ENCODE data around the gene DCDC2B.

The DCDC2B gene

GRCh38 chr1:32182060-32182459 lies 26.8 kb upstream of the DCDC2B start:
- Histone ChIP-seq H3K4me3 (ENCODE audit: control insufficient read depth in 1 of 7, extremely low read depth in 1 of 7, insufficient read depth in 4 of 7, low read depth in 2 of 7, low read length in 6 of 7) (no peak overlapping the region), H3K27ac (ENCODE audit: insufficient read depth in 1 of 2, low read depth in 1 of 2, low read length in 2 of 2, poor library complexity in 1 of 2, severe bottlenecking in 2 of 2) (no peak overlapping the region), H3K36me3 (ENCODE audit: control insufficient read depth in 4 of 4, insufficient read depth in 4 of 4, low read length in 3 of 4) (peaks cover 12 to 52% (median 31%) of the 10 kb centered on the region in 4 experiments), H3K9me3 (ENCODE audit: control extremely low read depth in 1 of 5, control insufficient read depth in 4 of 5, insufficient read depth in 2 of 5, low read depth in 1 of 5, low read length in 4 of 5) (no peaks in the 10 kb centered on the region), H3K27me3 (replicated peaks in 2 of 5; ENCODE audit: control insufficient read depth in 4 of 5, insufficient read depth in 5 of 5, low read length in 4 of 5) (no peaks in the 10 kb centered on the region), H3K4me1 (ENCODE audit: control extremely low read depth in 1 of 4, control insufficient read depth in 4 of 4, insufficient read depth in 4 of 4, low read length in 3 of 4) (peaks cover 0 to 48% (median 35%) of the 10 kb centered on the region in 4 experiments)
- CTCF ChIA-PET = interaction anchor here (1.1 to 1.4 kb wide), 4 partner anchors 8 to 34 kb away, joined by 3 to 4 read pairs (median 3); no protein-coding TSS in a partner anchor
- DNase-seq = no peak
- WGBS (ENCODE audit: insufficient coverage) = 98% methylated on average over 5 of the region's 6 CpGs
- POLR2A ChIA-PET = no interaction called here

- Histone ChIP-seq H3K4me1 (ENCODE audit: control extremely low read depth in 1 of 4, control insufficient read depth in 4 of 4, insufficient read depth in 4 of 4, low read length in 3 of 4) (peaks cover 0 to 39% (median 26%) of the 10 kb centered on the region in 4 experiments), H3K9me3 (ENCODE audit: control extremely low read depth in 1 of 5, control insufficient read depth in 4 of 5, insufficient read depth in 2 of 5, low read depth in 1 of 5, low read length in 4 of 5) (no peaks in the 10 kb centered on the region), H3K4me3 (ENCODE audit: control insufficient read depth in 1 of 7, extremely low read depth in 1 of 7, insufficient read depth in 4 of 7, low read depth in 2 of 7, low read length in 6 of 7) (no peak overlapping the region), H3K36me3 (ENCODE audit: control insufficient read depth in 4 of 4, insufficient read depth in 4 of 4, low read length in 3 of 4) (peaks cover 19 to 77% (median 55%) of the 10 kb centered on the region in 4 experiments), H3K27ac (ENCODE audit: insufficient read depth in 1 of 2, low read depth in 1 of 2, low read length in 2 of 2, poor library complexity in 1 of 2, severe bottlenecking in 2 of 2) (no peak overlapping the region), H3K27me3 (replicated peaks in 2 of 5; ENCODE audit: control insufficient read depth in 4 of 5, insufficient read depth in 5 of 5, low read length in 4 of 5) (no peaks in the 10 kb centered on the region)
- peak in 2 of 3 donors; percentile 48 to 49 for DNase-seq
- ChIA-PET POLR2A (interaction anchor here (1.0 kb wide), 1 partner anchor 8 kb away, joined by 3 read pairs; no protein-coding TSS in a partner anchor), CTCF (interaction anchor here (0.5 to 2.5 kb wide), 6 partner anchors 9 to 97 kb away, joined by 3 to 9 read pairs (median 3); no protein-coding TSS in a partner anchor)
Observed at GRCh38 chr1:32184650-32185049, 24.2 kb upstream of the DCDC2B start.

GRCh38 chr1:32186077-32186476 lies 22.8 kb upstream of the DCDC2B start:
- Histone ChIP-seq H3K36me3 (ENCODE audit: control insufficient read depth in 4 of 4, insufficient read depth in 4 of 4, low read length in 3 of 4) (peaks cover 21 to 82% (median 64%) of the 10 kb centered on the region in 4 experiments), H3K27ac (ENCODE audit: insufficient read depth in 1 of 2, low read depth in 1 of 2, low read length in 2 of 2, poor library complexity in 1 of 2, severe bottlenecking in 2 of 2) (no peak overlapping the region), H3K4me1 (ENCODE audit: control extremely low read depth in 1 of 4, control insufficient read depth in 4 of 4, insufficient read depth in 4 of 4, low read length in 3 of 4) (peaks cover 0 to 25% (median 15%) of the 10 kb centered on the region in 4 experiments), H3K27me3 (replicated peaks in 2 of 5; ENCODE audit: control insufficient read depth in 4 of 5, insufficient read depth in 5 of 5, low read length in 4 of 5) (no peaks in the 10 kb centered on the region), H3K9me3 (ENCODE audit: control extremely low read depth in 1 of 5, control insufficient read depth in 4 of 5, insufficient read depth in 2 of 5, low read depth in 1 of 5, low read length in 4 of 5) (no peaks in the 10 kb centered on the region), H3K4me3 (ENCODE audit: control insufficient read depth in 1 of 7, extremely low read depth in 1 of 7, insufficient read depth in 4 of 7, low read depth in 2 of 7, low read length in 6 of 7) (no peak overlapping the region)
- 94% methylated on average over 2 of the region's 2 CpGs for WGBS (ENCODE audit: insufficient coverage)
- DNase-seq = no peak
- ChIA-PET POLR2A (no interaction called here), CTCF (interaction anchor here (2.5 kb wide), 1 partner anchor 11 kb away, joined by 9 read pairs; no protein-coding TSS in a partner anchor)

GRCh38 chr1:32186491-32186890 lies 22.4 kb upstream of the DCDC2B start:
- DNase-seq = no peak
- H3K4me1 ChIP-seq (ENCODE audit: control extremely low read depth in 1 of 4, control insufficient read depth in 4 of 4, insufficient read depth in 4 of 4, low read length in 3 of 4) = peaks cover 0 to 21% (median 11%) of the 10 kb centered on the region in 4 experiments
- POLR2A ChIA-PET = no interaction called here
- no peaks in the 10 kb centered on the region for H3K27me3 ChIP-seq (replicated peaks in 2 of 5; ENCODE audit: control insufficient read depth in 4 of 5, insufficient read depth in 5 of 5, low read length in 4 of 5)
- no peak overlapping the region for H3K4me3 ChIP-seq (ENCODE audit: control insufficient read depth in 1 of 7, extremely low read depth in 1 of 7, insufficient read depth in 4 of 7, low read depth in 2 of 7, low read length in 6 of 7)
- no peak overlapping the region for H3K27ac ChIP-seq (ENCODE audit: insufficient read depth in 1 of 2, low read depth in 1 of 2, low read length in 2 of 2, poor library complexity in 1 of 2, severe bottlenecking in 2 of 2)
- 100% methylated on average over 1 of the region's 2 CpGs for WGBS (ENCODE audit: insufficient coverage)
- H3K36me3 ChIP-seq (ENCODE audit: control insufficient read depth in 4 of 4, insufficient read depth in 4 of 4, low read length in 3 of 4) = peaks cover 21 to 82% (median 64%) of the 10 kb centered on the region in 4 experiments
- CTCF ChIA-PET = interaction anchor here (2.5 kb wide), 1 partner anchor 10 kb away, joined by 9 read pairs; no protein-coding TSS in a partner anchor
- no peaks in the 10 kb centered on the region for H3K9me3 ChIP-seq (ENCODE audit: control extremely low read depth in 1 of 5, control insufficient read depth in 4 of 5, insufficient read depth in 2 of 5, low read depth in 1 of 5, low read length in 4 of 5)

DNA sequence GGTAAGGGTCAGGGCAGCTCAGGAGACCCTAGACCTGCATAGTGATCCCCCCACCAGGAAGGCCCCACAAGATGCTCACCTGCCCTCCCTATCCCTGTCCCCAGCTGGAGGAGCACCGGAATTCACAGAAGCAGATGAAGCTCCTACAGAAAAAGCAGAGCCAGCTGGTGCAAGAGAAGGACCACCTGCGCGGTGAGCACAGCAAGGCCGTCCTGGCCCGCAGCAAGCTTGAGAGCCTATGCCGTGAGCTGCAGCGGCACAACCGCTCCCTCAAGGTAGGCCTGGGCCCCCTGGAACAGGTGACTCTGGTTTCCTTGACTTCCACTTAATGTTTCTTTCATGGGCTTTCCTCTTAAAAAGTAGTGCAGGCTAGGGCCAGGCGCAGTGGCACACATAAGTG lies 21.0 kb upstream of the DCDC2B start:
- 97% methylated on average over 9 of the region's 9 CpGs for WGBS (ENCODE audit: insufficient coverage)
- CTCF ChIA-PET = no interaction called here
- H3K36me3 ChIP-seq (ENCODE audit: control insufficient read depth in 4 of 4, insufficient read depth in 4 of 4, low read length in 3 of 4) = peaks cover 25 to 85% (median 69%) of the 10 kb centered on the region in 4 experiments

DNA sequence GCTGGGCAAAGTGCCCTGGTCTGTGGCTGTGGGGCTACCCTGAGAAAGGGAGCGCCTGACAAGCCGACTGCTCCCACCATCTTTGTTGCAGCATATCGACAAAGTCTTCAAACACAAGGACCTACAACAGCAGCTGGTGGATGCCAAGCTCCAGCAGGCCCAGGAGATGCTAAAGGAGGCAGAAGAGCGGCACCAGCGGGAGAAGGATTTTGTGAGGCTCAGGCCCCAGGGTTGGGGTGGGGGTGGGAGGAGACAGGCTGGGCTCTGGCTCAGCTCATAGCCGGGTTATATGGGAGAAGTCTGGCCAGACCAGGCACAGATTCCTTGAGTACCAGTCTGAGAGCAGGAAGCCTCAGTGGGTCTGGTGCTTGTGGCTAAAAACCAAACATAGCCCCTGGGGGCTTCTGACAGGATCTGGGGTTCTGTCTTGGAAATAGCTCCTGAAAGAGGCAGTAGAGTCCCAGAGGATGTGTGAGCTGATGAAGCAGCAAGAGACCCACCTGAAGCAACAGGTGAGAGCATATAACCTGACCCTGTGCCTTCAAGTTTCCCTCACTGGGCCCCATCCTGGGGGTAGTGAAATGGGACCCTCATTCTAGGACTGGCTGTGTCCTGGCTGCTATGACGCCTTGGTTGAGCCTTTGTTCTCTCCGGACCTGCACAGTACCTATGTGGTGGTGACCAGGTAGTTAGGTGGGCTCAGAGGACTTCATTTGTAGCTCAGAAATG lies 16.5 kb upstream of the DCDC2B start:
- Histone ChIP-seq H3K4me3 (ENCODE audit: control insufficient read depth in 1 of 7, extremely low read depth in 1 of 7, insufficient read depth in 4 of 7, low read depth in 2 of 7, low read length in 6 of 7) (no peak overlapping the region), H3K9me3 (ENCODE audit: control extremely low read depth in 1 of 5, control insufficient read depth in 4 of 5, insufficient read depth in 2 of 5, low read depth in 1 of 5, low read length in 4 of 5) (no peaks in the 10 kb centered on the region), H3K27me3 (replicated peaks in 2 of 5; ENCODE audit: control insufficient read depth in 4 of 5, insufficient read depth in 5 of 5, low read length in 4 of 5) (no peaks in the 10 kb centered on the region), H3K36me3 (ENCODE audit: control insufficient read depth in 4 of 4, insufficient read depth in 4 of 4, low read length in 3 of 4) (peaks cover 18 to 97% (median 87%) of the 10 kb centered on the region in 4 experiments), H3K27ac (ENCODE audit: insufficient read depth in 1 of 2, low read depth in 1 of 2, low read length in 2 of 2, poor library complexity in 1 of 2, severe bottlenecking in 2 of 2) (no peak overlapping the region), H3K4me1 (ENCODE audit: control extremely low read depth in 1 of 4, control insufficient read depth in 4 of 4, insufficient read depth in 4 of 4, low read length in 3 of 4) (peaks cover 0 to 16% (median 11%) of the 10 kb centered on the region in 4 experiments)
- POLR2A ChIA-PET = interaction anchor here (0.6 to 0.8 kb wide), 2 partner anchors 8 to 25 kb away, joined by 3 read pairs; no protein-coding TSS in a partner anchor
- no peak for DNase-seq
- WGBS (ENCODE audit: insufficient coverage) = 97% methylated on average over 7 of the region's 8 CpGs
- CTCF ChIA-PET = interaction anchor here (0.9 to 2.2 kb wide), 3 partner anchors 9 to 20 kb away, joined by 3 to 8 read pairs (median 4); partner anchors contain the start of gene CCDC28B

More for the DNA sequence above, 21.0 kb upstream of the DCDC2B start:
- Histone ChIP-seq H3K4me1 (ENCODE audit: control extremely low read depth in 1 of 4, control insufficient read depth in 4 of 4, insufficient read depth in 4 of 4, low read length in 3 of 4) (peaks cover 0 to 15% (median 7%) of the 10 kb centered on the region in 4 experiments), H3K9me3 (ENCODE audit: control extremely low read depth in 1 of 5, control insufficient read depth in 4 of 5, insufficient read depth in 2 of 5, low read depth in 1 of 5, low read length in 4 of 5) (no peaks in the 10 kb centered on the region), H3K27ac (ENCODE audit: insufficient read depth in 1 of 2, low read depth in 1 of 2, low read length in 2 of 2, poor library complexity in 1 of 2, severe bottlenecking in 2 of 2) (no peak overlapping the region), H3K4me3 (ENCODE audit: control insufficient read depth in 1 of 7, extremely low read depth in 1 of 7, insufficient read depth in 4 of 7, low read depth in 2 of 7, low read length in 6 of 7) (no peak overlapping the region), H3K27me3 (replicated peaks in 2 of 5; ENCODE audit: control insufficient read depth in 4 of 5, insufficient read depth in 5 of 5, low read length in 4 of 5) (no peaks in the 10 kb centered on the region)
- DNase-seq = no peak
- POLR2A ChIA-PET = interaction anchor here (0.8 kb wide), 1 partner anchor 13 kb away, joined by 3 read pairs; the partner anchor contains the start of gene CCDC28B

GRCh38 chr1:32194984-32195383 lies 13.9 kb upstream of the DCDC2B start:
- Histone ChIP-seq H3K4me3 (ENCODE audit: control insufficient read depth in 1 of 7, extremely low read depth in 1 of 7, insufficient read depth in 4 of 7, low read depth in 2 of 7, low read length in 6 of 7) (no peak overlapping the region), H3K36me3 (ENCODE audit: control insufficient read depth in 4 of 4, insufficient read depth in 4 of 4, low read length in 3 of 4) (peaks cover 9 to 84% (median 73%) of the 10 kb centered on the region in 4 experiments), H3K27ac (ENCODE audit: insufficient read depth in 1 of 2, low read depth in 1 of 2, low read length in 2 of 2, poor library complexity in 1 of 2, severe bottlenecking in 2 of 2) (no peak overlapping the region), H3K9me3 (ENCODE audit: control extremely low read depth in 1 of 5, control insufficient read depth in 4 of 5, insufficient read depth in 2 of 5, low read depth in 1 of 5, low read length in 4 of 5) (no peaks in the 10 kb centered on the region), H3K27me3 (replicated peaks in 2 of 5; ENCODE audit: control insufficient read depth in 4 of 5, insufficient read depth in 5 of 5, low read length in 4 of 5) (no peaks in the 10 kb centered on the region), H3K4me1 (ENCODE audit: control extremely low read depth in 1 of 4, control insufficient read depth in 4 of 4, insufficient read depth in 4 of 4, low read length in 3 of 4) (peaks cover 0 to 21% (median 14%) of the 10 kb centered on the region in 4 experiments)
- POLR2A ChIA-PET = no interaction called here
- DNase-seq = no peak
- CTCF ChIA-PET = interaction anchor here (0.8 to 8.7 kb wide), 3 partner anchors 21 to 86 kb away, joined by 3 to 48 read pairs (median 4); no protein-coding TSS in a partner anchor
- 94% methylated on average over 6 of the region's 6 CpGs for WGBS (ENCODE audit: insufficient coverage)

Measured in common myeloid progenitor, CD34-positive (primary cell).